Head of caudate nucleus (tissue), 42 donors: ENCODE results near the gene TCP11L2.

ENCODE experiments used
- DNase-seq, 42 donors: peaks; one replicate each; pipeline versions ENCODE4 v3.0.0 to v3.0.0-alpha.2; 2020 to 2021; ENCODE audit warnings: mixed read lengths in 7 of 42
- intact Hi-C: fragments of 100-400 bp; cut with DNase I; formaldehyde crosslinking; loops from one replicate; pipeline ENCODE4 v1.15.0; 2022

The TCP11L2 gene

GRCh38 chr12:106302401-106303201, at the start of gene TCP11L2:
TSS of gene TCP11L2 (plus strand) at chr12:106302733. CDS start at chr12:106311076, 8,343 bp downstream.
- DNase-seq = peak; percentile 80 to 96 (median 91)
- intact Hi-C loops = loop anchor here (5.0 kb wide), 1 partner anchor 55 kb away; the partner anchor contains the start of gene CKAP4

DNA sequence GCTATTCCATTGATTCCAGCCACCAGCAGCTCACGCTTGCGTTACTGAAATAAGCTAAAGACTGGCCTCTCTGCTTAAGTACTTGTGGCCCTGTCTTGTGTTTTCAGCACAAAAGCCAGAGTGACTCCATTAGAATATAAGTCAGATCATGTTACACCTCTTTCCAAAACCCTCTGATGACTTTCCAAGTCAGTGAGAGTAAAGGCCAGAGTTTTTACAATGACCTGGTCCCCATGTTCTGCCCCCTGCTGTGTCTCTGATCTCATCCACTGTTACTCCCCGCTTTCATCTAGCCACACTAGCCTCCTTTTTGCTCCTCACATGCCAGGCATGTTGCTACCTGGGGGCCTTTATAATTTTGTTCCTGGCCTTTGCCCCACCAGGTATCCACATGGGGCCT, 47.8 kb upstream of the TCP11L2 start:
- intact Hi-C loops = no loop called here
- peak in 1 of 42 donors; percentile 9 for DNase-seq

- intact Hi-C loops = no loop called here
- peak in 1 of 42 donors; percentile 3 for DNase-seq
Measured at GRCh38 chr12:106255493-106255892, 47.0 kb upstream of the TCP11L2 start.

- intact Hi-C loops = no loop called here
Measured at GRCh38 chr12:106255952-106256351, 46.6 kb upstream of the TCP11L2 start.

GRCh38 chr12:106256524-106256923, 46.0 kb upstream of the TCP11L2 start:
- intact Hi-C loops = no loop called here
- no peak for DNase-seq

More at GRCh38 chr12:106255952-106256351, 46.6 kb upstream of the TCP11L2 start:
- DNase-seq = no peak

GRCh38 chr12:106258226-106258625, 44.3 kb upstream of the TCP11L2 start:
- DNase-seq = no peak
- intact Hi-C loops = no loop called here

DNA sequence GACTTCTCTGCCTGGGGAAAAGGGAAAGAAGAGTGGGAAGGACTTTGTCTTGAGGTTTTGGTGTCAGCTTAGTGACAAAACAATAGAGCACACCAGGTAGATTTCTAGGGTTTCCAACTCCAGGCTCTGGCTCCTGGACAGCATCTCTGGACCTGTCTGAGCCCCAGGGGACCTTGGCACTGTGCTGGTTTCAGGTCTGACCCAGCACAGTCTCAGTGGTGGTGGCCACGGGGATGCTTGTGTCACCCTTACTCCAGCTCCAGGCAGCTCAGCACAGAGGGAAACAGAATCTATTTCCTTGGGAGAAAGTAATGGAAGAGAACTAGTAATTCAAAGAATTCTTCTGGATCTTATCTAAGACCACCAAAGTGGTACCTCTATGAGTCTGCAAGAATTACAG, 43.6 kb upstream of the TCP11L2 start:
- no peak for DNase-seq
- intact Hi-C loops = no loop called here

- intact Hi-C loops = no loop called here
- DNase-seq = no peak
Measured at GRCh38 chr12:106265116-106265515, 37.4 kb upstream of the TCP11L2 start.

- intact Hi-C loops = no loop called here
- no peak for DNase-seq
Measured at GRCh38 chr12:106267535-106267934, 35.0 kb upstream of the TCP11L2 start.

GRCh38 chr12:106269150-106269771, 33.3 kb upstream of the TCP11L2 start:
- DNase-seq = no peak
- intact Hi-C loops = no loop called here

DNA sequence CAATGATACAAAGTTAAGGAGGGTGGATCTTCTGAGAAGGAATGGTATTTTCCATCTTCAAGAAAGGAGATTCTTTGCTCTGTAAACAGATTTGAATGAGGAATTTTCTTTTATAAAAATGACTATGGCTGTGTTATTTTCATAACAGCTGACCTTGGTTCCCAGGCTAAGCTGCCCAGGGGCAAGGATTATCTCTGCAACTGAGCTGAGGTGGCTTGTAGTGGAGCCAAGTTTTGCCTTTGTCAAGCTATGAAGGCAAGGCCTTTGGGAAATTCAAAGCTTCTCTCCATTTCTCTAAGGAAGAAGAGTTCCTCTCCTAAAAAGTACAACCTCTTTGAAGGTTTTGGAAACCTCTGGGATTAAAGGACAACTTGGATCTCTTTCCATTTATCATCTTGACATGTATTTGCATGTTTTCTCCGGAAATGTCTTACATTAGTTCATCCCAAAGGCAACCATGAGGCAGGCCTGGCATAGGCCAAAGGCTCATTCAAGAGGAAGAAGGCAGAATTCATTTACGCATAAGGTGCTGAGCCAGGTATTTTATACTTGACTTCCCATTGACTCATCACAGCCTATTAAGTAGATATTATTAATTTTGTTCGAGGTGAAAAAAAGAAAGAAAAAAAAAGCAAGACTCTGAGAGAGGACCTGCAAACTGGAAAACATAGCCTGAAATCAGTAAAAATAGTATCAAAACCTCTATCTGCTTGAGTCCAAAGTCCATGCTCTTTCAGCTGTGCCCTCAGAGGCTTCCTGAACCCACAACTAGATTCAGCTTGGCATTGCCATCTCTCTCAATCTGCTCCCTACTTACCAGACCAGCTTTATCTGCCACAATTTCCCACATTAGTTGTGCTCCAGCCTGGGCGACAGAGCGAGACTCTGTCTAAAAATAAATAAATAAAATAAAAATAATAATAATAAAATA, 30.7 kb upstream of the TCP11L2 start:
- intact Hi-C loops = no loop called here
- DNase-seq = no peak

- intact Hi-C loops = no loop called here
- DNase-seq = no peak
Measured at GRCh38 chr12:106273491-106273890, 29.0 kb upstream of the TCP11L2 start.

GRCh38 chr12:106274012-106274411, 28.5 kb upstream of the TCP11L2 start:
- DNase-seq = no peak
- intact Hi-C loops = no loop called here

- DNase-seq = no peak
- intact Hi-C loops = no loop called here
Measured at GRCh38 chr12:106274575-106275121, 27.9 kb upstream of the TCP11L2 start.

DNA sequence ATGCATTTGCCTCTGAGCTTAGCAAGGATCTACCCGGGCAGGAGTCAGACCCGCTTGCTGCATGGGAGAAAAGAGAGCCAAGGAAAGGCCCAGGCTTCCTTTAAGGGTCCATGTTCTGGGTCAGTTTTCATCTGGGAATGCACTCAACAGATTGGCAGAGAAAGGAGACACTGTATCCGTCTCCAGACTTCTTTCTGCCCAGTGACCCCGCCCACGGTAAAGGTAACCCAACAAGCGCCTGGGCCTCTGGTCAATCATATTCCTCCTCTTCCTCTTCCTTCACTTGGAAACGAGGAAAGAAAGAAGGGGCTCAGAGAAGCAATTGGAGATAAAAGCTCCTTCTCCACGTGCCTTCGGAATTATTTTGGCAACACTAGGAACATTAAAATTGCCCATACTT, 27.1 kb upstream of the TCP11L2 start:
- intact Hi-C loops = no loop called here
- DNase-seq = no peak

- intact Hi-C loops = no loop called here
- DNase-seq = no peak
Measured at GRCh38 chr12:106276032-106276740, 26.3 kb upstream of the TCP11L2 start.

GRCh38 chr12:106280106-106280505, 22.4 kb upstream of the TCP11L2 start:
- DNase-seq = peak in 4 of 42 donors; percentile 2 to 33 (median 14)
- intact Hi-C loops = no loop called here

GRCh38 chr12:106281056-106281782, 21.3 kb upstream of the TCP11L2 start:
- no peak for DNase-seq

More at GRCh38 chr12:106281056-106281782, 21.3 kb upstream of the TCP11L2 start:
- intact Hi-C loops = no loop called here
